ENCODE measurements around the gene NCKAP5. TPM values are rescaled to one million over a fixed set of nuclear protein-coding genes. Genes with fewer than 3 reads are reported as not detected.

The NCKAP5 gene
- polyA plus RNA-seq, 3 donors, result 7.6 to 10.1 (median 8.2) TPM

GRCh38 chr2:133574620-133575019 lies 6.4 kb upstream of the NCKAP5 start:
- no peak for DNase-seq (ENCODE audit: low read depth in 3 of 3, low spot score in 2 of 3)

GRCh38 chr2:133574186-133574585 lies 5.9 kb upstream of the NCKAP5 start:
- DNase-seq (ENCODE audit: low read depth in 3 of 3, low spot score in 2 of 3), result no peak

- no peak for DNase-seq (ENCODE audit: low read depth in 3 of 3, low spot score in 2 of 3)
Observed at GRCh38 chr2:133573491-133574162, 5.4 kb upstream of the NCKAP5 start.

GRCh38 chr2:133571249-133571648 lies 3.0 kb upstream of the NCKAP5 start:
- DNase-seq (ENCODE audit: low read depth in 3 of 3, low spot score in 2 of 3), result no peak

- no peak for DNase-seq (ENCODE audit: low read depth in 3 of 3, low spot score in 2 of 3)
Observed at GRCh38 chr2:133570542-133570941, 2.3 kb upstream of the NCKAP5 start.

GRCh38 chr2:133569286-133569830 lies 1.1 kb upstream of the NCKAP5 start:
- no peak for DNase-seq (ENCODE audit: low read depth in 3 of 3, low spot score in 2 of 3)

- DNase-seq (ENCODE audit: low read depth in 3 of 3, low spot score in 2 of 3), result no peak
Observed at GRCh38 chr2:133568598-133568997, 335 bp upstream of the NCKAP5 start.

GRCh38 chr2:133562558-133562957 lies 5.7 kb downstream of the NCKAP5 start:
- DNase-seq (ENCODE audit: low read depth in 3 of 3, low spot score in 2 of 3), result no peak

GRCh38 chr2:133561045-133561852 lies 7.0 kb downstream of the NCKAP5 start:
- DNase-seq (ENCODE audit: low read depth in 3 of 3, low spot score in 2 of 3), result no peak

- DNase-seq (ENCODE audit: low read depth in 3 of 3, low spot score in 2 of 3), result no peak
Observed at GRCh38 chr2:133557614-133558013, 10.6 kb downstream of the NCKAP5 start.

GRCh38 chr2:133553838-133554408 lies 14.3 kb downstream of the NCKAP5 start:
- no peak for DNase-seq (ENCODE audit: low read depth in 3 of 3, low spot score in 2 of 3)

GRCh38 chr2:133553251-133553650 lies 15.0 kb downstream of the NCKAP5 start:
- no peak for DNase-seq (ENCODE audit: low read depth in 3 of 3, low spot score in 2 of 3)

GRCh38 chr2:133552821-133553220 lies 15.4 kb downstream of the NCKAP5 start:
- DNase-seq (ENCODE audit: low read depth in 3 of 3, low spot score in 2 of 3), result no peak

- DNase-seq (ENCODE audit: low read depth in 3 of 3, low spot score in 2 of 3), result no peak
Observed at GRCh38 chr2:133541797-133542196, 26.5 kb downstream of the NCKAP5 start.

GRCh38 chr2:133541376-133541775 lies 26.9 kb downstream of the NCKAP5 start:
- no peak for DNase-seq (ENCODE audit: low read depth in 3 of 3, low spot score in 2 of 3)

- no peak for DNase-seq (ENCODE audit: low read depth in 3 of 3, low spot score in 2 of 3)
Observed at GRCh38 chr2:133532919-133533318, 35.3 kb downstream of the NCKAP5 start.

- no peak for DNase-seq (ENCODE audit: low read depth in 3 of 3, low spot score in 2 of 3)
Observed at GRCh38 chr2:133531382-133531781, 36.9 kb downstream of the NCKAP5 start.

- no peak for DNase-seq (ENCODE audit: low read depth in 3 of 3, low spot score in 2 of 3)
Observed at GRCh38 chr2:133530645-133531044, 37.6 kb downstream of the NCKAP5 start.

- no peak for DNase-seq (ENCODE audit: low read depth in 3 of 3, low spot score in 2 of 3)
Observed at GRCh38 chr2:133526530-133527300, 41.5 kb downstream of the NCKAP5 start.

- no peak for DNase-seq (ENCODE audit: low read depth in 3 of 3, low spot score in 2 of 3)
Observed at GRCh38 chr2:133525613-133526529, 42.4 kb downstream of the NCKAP5 start.

Measured in right renal cortex interstitium (tissue), 3 donors.